ENCODE results near the gene ANKRD13B. TPM values are rescaled to one million over a fixed set of nuclear protein-coding genes. Genes with fewer than 3 reads are reported as not detected.

The ANKRD13B gene
- total RNA-seq, 1 donor from 2014 or later = 34.1 TPM

GRCh38 chr17:29571883-29572681 lies 20.9 kb upstream of the ANKRD13B start:
- H3K36me3 Mint-ChIP-seq (ENCODE audit: low read depth) = peaks cover 42% of the 10 kb centered on the region
- no peaks in the 10 kb centered on the region for H3K27me3 Mint-ChIP-seq (ENCODE audit: low read depth)
- H3K4me3 Mint-ChIP-seq (ENCODE audit: low read depth) = no peak overlapping the region
- DNase-seq (ENCODE audit: low spot score) = no peak
- H3K4me1 Mint-ChIP-seq (ENCODE audit: low read depth) = peaks cover 11% of the 10 kb centered on the region
- intact Hi-C loops (cut with micrococcal nuclease) = no loop called here
- no peak overlapping the region for H3K27ac Mint-ChIP-seq
- H3K9me3 Mint-ChIP-seq = no peaks in the 10 kb centered on the region

- peaks cover 45% of the 10 kb centered on the region for H3K36me3 Mint-ChIP-seq (ENCODE audit: low read depth)
- DNase-seq (ENCODE audit: low spot score) = peak; percentile 35
- peaks cover 11% of the 10 kb centered on the region for H3K4me1 Mint-ChIP-seq (ENCODE audit: low read depth)
- intact Hi-C loops (cut with micrococcal nuclease) = no loop called here
- H3K27ac Mint-ChIP-seq = no peak overlapping the region
- no peaks in the 10 kb centered on the region for H3K27me3 Mint-ChIP-seq (ENCODE audit: low read depth)
- H3K4me3 Mint-ChIP-seq (ENCODE audit: low read depth) = no peak overlapping the region
- no peaks in the 10 kb centered on the region for H3K9me3 Mint-ChIP-seq
Observed at GRCh38 chr17:29572691-29573557, 20.0 kb upstream of the ANKRD13B start.

GRCh38 chr17:29573558-29573869 lies 19.4 kb upstream of the ANKRD13B start:
- no peak overlapping the region for H3K27ac Mint-ChIP-seq
- no peaks in the 10 kb centered on the region for H3K9me3 Mint-ChIP-seq
- no peaks in the 10 kb centered on the region for H3K27me3 Mint-ChIP-seq (ENCODE audit: low read depth)
- DNase-seq (ENCODE audit: low spot score) = no peak
- intact Hi-C loops (cut with micrococcal nuclease) = no loop called here
- H3K4me1 Mint-ChIP-seq (ENCODE audit: low read depth) = peaks cover 11% of the 10 kb centered on the region
- H3K4me3 Mint-ChIP-seq (ENCODE audit: low read depth) = no peak overlapping the region
- peaks cover 46% of the 10 kb centered on the region for H3K36me3 Mint-ChIP-seq (ENCODE audit: low read depth)

- no peaks in the 10 kb centered on the region for H3K9me3 Mint-ChIP-seq
- H3K4me1 Mint-ChIP-seq (ENCODE audit: low read depth) = peaks cover 10% of the 10 kb centered on the region
- no peak overlapping the region for H3K4me3 Mint-ChIP-seq (ENCODE audit: low read depth)
- DNase-seq (ENCODE audit: low spot score) = no peak
- H3K27me3 Mint-ChIP-seq (ENCODE audit: low read depth) = no peaks in the 10 kb centered on the region
- no peak overlapping the region for H3K27ac Mint-ChIP-seq
- intact Hi-C loops (cut with micrococcal nuclease) = no loop called here
- peaks cover 46% of the 10 kb centered on the region for H3K36me3 Mint-ChIP-seq (ENCODE audit: low read depth)
Observed at GRCh38 chr17:29573871-29574731, 18.8 kb upstream of the ANKRD13B start.

GRCh38 chr17:29574732-29575510 lies 18.0 kb upstream of the ANKRD13B start:
- no peak for DNase-seq (ENCODE audit: low spot score)
- Mint-ChIP-seq H3K27me3 (ENCODE audit: low read depth) (no peaks in the 10 kb centered on the region), H3K36me3 (ENCODE audit: low read depth) (peaks cover 50% of the 10 kb centered on the region), H3K4me3 (ENCODE audit: low read depth) (no peak overlapping the region), H3K27ac (no peak overlapping the region), H3K4me1 (ENCODE audit: low read depth) (peaks cover 9% of the 10 kb centered on the region), H3K9me3 (no peaks in the 10 kb centered on the region)
- intact Hi-C loops (cut with micrococcal nuclease) = no loop called here

GRCh38 chr17:29575511-29576213 lies 17.3 kb upstream of the ANKRD13B start:
- no peak for DNase-seq (ENCODE audit: low spot score)
- Mint-ChIP-seq H3K4me1 (ENCODE audit: low read depth) (peaks cover 13% of the 10 kb centered on the region), H3K4me3 (ENCODE audit: low read depth) (no peak overlapping the region), H3K9me3 (no peaks in the 10 kb centered on the region), H3K36me3 (ENCODE audit: low read depth) (peaks cover 53% of the 10 kb centered on the region), H3K27ac (no peak overlapping the region), H3K27me3 (ENCODE audit: low read depth) (no peaks in the 10 kb centered on the region)
- intact Hi-C loops (cut with micrococcal nuclease) = no loop called here

- Mint-ChIP-seq H3K27me3 (ENCODE audit: low read depth) (no peaks in the 10 kb centered on the region), H3K36me3 (ENCODE audit: low read depth) (peaks cover 48% of the 10 kb centered on the region), H3K4me3 (ENCODE audit: low read depth) (no peak overlapping the region), H3K27ac (no peak overlapping the region), H3K9me3 (no peaks in the 10 kb centered on the region), H3K4me1 (ENCODE audit: low read depth) (peaks cover 8% of the 10 kb centered on the region)
- no peak for DNase-seq (ENCODE audit: low spot score)
- intact Hi-C loops (cut with micrococcal nuclease) = no loop called here
Observed at GRCh38 chr17:29576214-29577000, 16.5 kb upstream of the ANKRD13B start.

- Mint-ChIP-seq H3K27me3 (ENCODE audit: low read depth) (no peaks in the 10 kb centered on the region), H3K9me3 (no peaks in the 10 kb centered on the region), H3K4me1 (ENCODE audit: low read depth) (peaks cover 8% of the 10 kb centered on the region), H3K36me3 (ENCODE audit: low read depth) (peaks cover 48% of the 10 kb centered on the region), H3K27ac (no peak overlapping the region), H3K4me3 (ENCODE audit: low read depth) (no peak overlapping the region)
- no peak for DNase-seq (ENCODE audit: low spot score)
- intact Hi-C loops (cut with micrococcal nuclease) = no loop called here
Observed at GRCh38 chr17:29577001-29577370, 15.9 kb upstream of the ANKRD13B start.

- intact Hi-C loops (cut with micrococcal nuclease) = no loop called here
- Mint-ChIP-seq H3K9me3 (no peaks in the 10 kb centered on the region), H3K36me3 (ENCODE audit: low read depth) (peaks cover 52% of the 10 kb centered on the region), H3K27ac (no peak overlapping the region), H3K4me3 (ENCODE audit: low read depth) (no peak overlapping the region), H3K27me3 (ENCODE audit: low read depth) (no peaks in the 10 kb centered on the region), H3K4me1 (ENCODE audit: low read depth) (peaks cover 8% of the 10 kb centered on the region)
- no peak for DNase-seq (ENCODE audit: low spot score)
Observed at GRCh38 chr17:29577385-29578211, 15.3 kb upstream of the ANKRD13B start.

GRCh38 chr17:29578626-29579485 lies 14.1 kb upstream of the ANKRD13B start:
- H3K4me1 Mint-ChIP-seq (ENCODE audit: low read depth) = peaks cover 8% of the 10 kb centered on the region
- no peak for DNase-seq (ENCODE audit: low spot score)
- peaks cover 55% of the 10 kb centered on the region for H3K36me3 Mint-ChIP-seq (ENCODE audit: low read depth)
- H3K4me3 Mint-ChIP-seq (ENCODE audit: low read depth) = no peak overlapping the region
- no peaks in the 10 kb centered on the region for H3K27me3 Mint-ChIP-seq (ENCODE audit: low read depth)
- intact Hi-C loops (cut with micrococcal nuclease) = no loop called here
- H3K9me3 Mint-ChIP-seq = no peaks in the 10 kb centered on the region
- H3K27ac Mint-ChIP-seq = no peak overlapping the region
